HCT116 (cell line): Measurements from ENCODE around the gene SRPK3.

ENCODE experiments used
- CEBPB ChIP-seq: IDR thresholded peaks from 2 replicates; pipeline ENCODE4 v1.6.1; 2012; ENCODE audit warnings: low read depth
- CTCF ChIP-seq, 3 experiments: fragments of 200-600 bp in 1 of 3; sonication (generic) in 1 of 3; IDR thresholded peaks in 2 of 3; conservative IDR thresholded peaks in 1 of 3; 2 replicates each; pipeline ENCODE4 v1.5.1; 2012 to 2017; ENCODE audit warnings: low read depth in 2 of 3, low read length in 2 of 3, antibody characterized with exemption in 1 of 3, borderline replicate concordance in 1 of 3, control low read depth in 1 of 3, mild to moderate bottlenecking in 1 of 3, mixed read lengths in 1 of 3, mixed run types in 1 of 3, moderate library complexity in 1 of 3; ENCODE audit not compliant: insufficient read depth in 1 of 3
- EZH2 ChIP-seq: fragments of 200-600 bp; sonication (generic); IDR thresholded peaks from 2 replicates; pipeline ENCODE4 v1.6.1; 2017; ENCODE audit warnings: antibody characterized with exemption, mixed run types
- JUND ChIP-seq: IDR thresholded peaks from 2 replicates; pipeline ENCODE4 v1.6.1; 2012
- POLR2A ChIP-seq: IDR thresholded peaks from 2 replicates; pipeline ENCODE4 v1.7.0; 2011; ENCODE audit warnings: borderline replicate concordance; ENCODE audit not compliant: insufficient read depth, insufficient read length; ENCODE audit errors: extremely low read depth
- POLR2AphosphoS5 ChIP-seq: IDR thresholded peaks from 2 replicates; pipeline ENCODE4 v1.6.1; 2011; ENCODE audit warnings: mild to moderate bottlenecking, low read depth, low read length, moderate library complexity
- RAD21 ChIP-seq: IDR thresholded peaks from 2 replicates; pipeline ENCODE4 v1.6.1; 2012; ENCODE audit warnings: low read depth, mild to moderate bottlenecking
- REST ChIP-seq: IDR thresholded peaks from 2 replicates; pipeline ENCODE4 v1.6.1; 2012; ENCODE audit warnings: low read depth
- SIN3A ChIP-seq: IDR thresholded peaks from 2 replicates; pipeline ENCODE4 v1.6.1; 2012; ENCODE audit warnings: low read depth
- TCF7L2 ChIP-seq: IDR thresholded peaks from 2 replicates; pipeline ENCODE4 v1.7.0; 2011; ENCODE audit warnings: borderline replicate concordance, inconsistent platforms; ENCODE audit not compliant: insufficient read depth, insufficient read length; ENCODE audit errors: extremely low read depth
- YY1 ChIP-seq: IDR thresholded peaks from 2 replicates; pipeline ENCODE4 v1.6.1; 2011; ENCODE audit warnings: low read length, low read depth, moderate library complexity, mild to moderate bottlenecking; ENCODE audit not compliant: insufficient replicate concordance; ENCODE audit errors: extremely low read depth
- ZBTB33 ChIP-seq: IDR thresholded peaks from 2 replicates; pipeline ENCODE4 v1.6.1; 2011; ENCODE audit warnings: mild to moderate bottlenecking, low read length, moderate library complexity; ENCODE audit not compliant: insufficient replicate concordance; ENCODE audit errors: extremely low read depth
- TF ChIP-seq, protein P1 (sequence below): IDR thresholded peaks from 2 replicates; pipeline ENCODE4 v1.6.1; 2012

DNA sequence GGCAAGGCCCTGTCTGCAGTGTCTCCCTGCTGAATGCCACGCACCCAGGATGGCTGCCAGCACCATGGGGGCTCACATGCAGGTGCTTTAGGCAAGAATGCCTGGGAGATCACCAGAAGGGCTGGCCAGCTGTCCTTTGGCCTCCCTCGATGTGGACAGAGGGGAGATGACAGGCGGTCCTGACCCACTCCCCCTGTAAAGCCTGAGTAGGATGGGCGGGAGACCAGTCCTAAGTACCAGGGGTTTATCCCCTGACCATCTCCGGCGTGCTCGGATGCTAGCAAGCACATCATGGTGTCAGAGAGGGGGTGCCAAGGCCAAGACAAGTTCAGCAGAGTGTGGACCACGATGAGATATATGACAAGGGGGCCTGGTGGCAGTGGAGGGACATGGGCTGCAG is 44.2 kb downstream of the SRPK3 start:
- TF ChIP-seq CTCF (IDR thresholded peaks at IDR 0.05 in 2 of 3, conservative IDR thresholded peaks at IDR 0.05 in 1 of 3; ENCODE audit: borderline replicate concordance in 1 of 3, insufficient read depth in 1 of 3, low read depth in 2 of 3, low read length in 2 of 3) (no peak), RAD21 (no peak), CEBPB (no peak), ZBTB33 (no peak), POLR2A (no peak), YY1 (no peak), JUND (no peak), REST (no peak), TCF7L2 (no peak), POLR2AphosphoS5 (no peak), EZH2 (no peak), SIN3A (no peak)
- TF ChIP-seq, protein P1, sequence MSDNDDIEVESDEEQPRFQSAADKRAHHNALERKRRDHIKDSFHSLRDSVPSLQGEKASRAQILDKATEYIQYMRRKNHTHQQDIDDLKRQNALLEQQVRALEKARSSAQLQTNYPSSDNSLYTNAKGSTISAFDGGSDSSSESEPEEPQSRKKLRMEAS, result no peak
